CD4-positive, alpha-beta T cell (primary cell): ENCODE data around the gene SPNS1. TPM values are rescaled to one million over a fixed set of nuclear protein-coding genes. Genes with fewer than 3 reads are reported as not detected.

Experiments used
- ATAC-seq: fragments of 200-7000 bp; cut with Tn5 transposase; one replicate; pipeline ENCODE4 v1.10.0; 2022; ENCODE audit warnings: mild to moderate bottlenecking; ENCODE audit not compliant: poor library complexity
- CTCF ChIA-PET: fragments of 350-600 bp; sonication (Branson Sonifier 250); formaldehyde crosslinking; loops from one replicate; lab custom pipeline; 2021; ENCODE audit warnings: antibody characterized with exemption, inconsistent platforms; lab: Charles Lee
- POLR2A ChIA-PET: fragments of 350-600 bp; sonication (Branson Sonifier 250); formaldehyde crosslinking; loops from one replicate; lab custom pipeline; 2021; ENCODE audit warnings: antibody characterized with exemption, inconsistent platforms; lab: Charles Lee
- DNase-seq, 14 experiments: peaks; one replicate each; pipeline ENCODE4 v3.0.0-alpha.2; 2013 to 2020; ENCODE audit warnings: mixed read lengths in 2 of 14
- H3K27ac ChIP-seq, 2 donors: one replicate each; pipeline versions ENCODE4 v1.5.1 to v1.7.0; 2013; ENCODE audit warnings: low read length in 2 of 2, low read depth in 1 of 2, mild to moderate bottlenecking in 1 of 2
- H3K27me3 ChIP-seq, 2 experiments: 1 replicate in 1 of 2; 2 replicates in 1 of 2; pipeline versions ENCODE4 v1.6.1 to v1.7.0; 2013; ENCODE audit warnings: low read length in 2 of 2, control low read depth in 1 of 2, mild to moderate bottlenecking in 1 of 2, moderate library complexity in 1 of 2; ENCODE audit not compliant: insufficient read depth in 2 of 2, control insufficient read depth in 1 of 2
- H3K36me3 ChIP-seq: one replicate; pipeline ENCODE4 v1.6.1; 2013; ENCODE audit warnings: low read length, control low read depth; ENCODE audit not compliant: insufficient read depth
- H3K4me1 ChIP-seq: one replicate; pipeline ENCODE4 v1.6.1; 2013; ENCODE audit warnings: low read length, control low read depth; ENCODE audit not compliant: insufficient read depth
- H3K4me3 ChIP-seq: one replicate; pipeline ENCODE4 v1.5.1; 2013; ENCODE audit warnings: mild to moderate bottlenecking, low read length, moderate library complexity
- H3K9me3 ChIP-seq, 2 experiments: 1 replicate in 1 of 2; 2 replicates in 1 of 2; pipeline versions ENCODE4 v1.6.1 to v1.7.0; 2013; ENCODE audit warnings: low read length in 2 of 2, mild to moderate bottlenecking in 2 of 2, control low read depth in 1 of 2, moderate library complexity in 1 of 2; ENCODE audit not compliant: control insufficient read depth in 1 of 2, insufficient read depth in 1 of 2
- H3K27ac Mint-ChIP-seq: one replicate; pipeline ENCODE4 v1.8.0; 2020; ENCODE audit warnings: mixed read lengths
- H3K27me3 Mint-ChIP-seq: one replicate; pipeline ENCODE4 v1.8.0; 2021; ENCODE audit warnings: mixed read lengths
- H3K36me3 Mint-ChIP-seq: one replicate; pipeline ENCODE4 v1.8.0; 2021; ENCODE audit warnings: low read depth, mixed read lengths
- H3K4me1 Mint-ChIP-seq: one replicate; pipeline ENCODE4 v1.8.0; 2021; ENCODE audit warnings: low read depth, mixed read lengths
- H3K4me3 Mint-ChIP-seq: one replicate; pipeline ENCODE4 v1.8.0; 2020; ENCODE audit warnings: mild to moderate bottlenecking, mixed read lengths
- H3K9me3 Mint-ChIP-seq: one replicate; pipeline ENCODE4 v1.8.0; 2020; ENCODE audit warnings: mixed read lengths
- intact Hi-C, 2 experiments: fragments of 100-400 bp; cut with DNase I in 1 of 2; cut with micrococcal nuclease in 1 of 2; formaldehyde crosslinking; loops; one replicate each; pipeline versions ENCODE4 v1.15.1 to v1.9.0; 2023 to 2025; cut with DNase I, micrococcal nuclease
- total RNA-seq, 174 experiments: library from RNA in 2 of 174; stranded (reverse) in 2 of 174; gene quantifications; one replicate each; pipeline ENCODE4 v1.2.3 and lab custom pipeline; 2021 to 2026
- TF ChIP-seq, protein P1 (sequence below): fragments of 200-600 bp; IDR thresholded peaks from one replicate; pipeline ENCODE4 v1.8.0; 2022; ENCODE audit warnings: antibody characterized with exemption, mild to moderate bottlenecking

Gene SPNS1
- total RNA-seq, 2 experiments from 2014 or later, result 24.4 to 28.1 TPM

GRCh38 chr16:28927815-28928214, 46.8 kb upstream of the SPNS1 start:
- H3K4me1 ChIP-seq, result peaks cover 23% of the 10 kb centered on the region
- Mint-ChIP-seq H3K4me1 (peaks cover 27% of the 10 kb centered on the region), H3K27me3 (no peaks in the 10 kb centered on the region), H3K4me3 (peak overlapping the region; percentile 14), H3K27ac (peak overlapping the region; percentile 10), H3K9me3 (no peaks in the 10 kb centered on the region), H3K36me3 (peaks cover 29% of the 10 kb centered on the region)
- H3K27ac ChIP-seq, result no peak overlapping the region
- H3K4me3 ChIP-seq, result no peak overlapping the region
- DNase-seq (no peak), ATAC-seq (no peak)
- no peaks in the 10 kb centered on the region for H3K27me3 ChIP-seq
- H3K9me3 ChIP-seq, result no peaks in the 10 kb centered on the region
- POLR2A ChIA-PET, result interaction anchor here (0.6 to 3.7 kb wide), 2 partner anchors 17 to 105 kb away, joined by 3 to 13 read pairs; partner anchors contain the start of gene ATXN2L
- H3K36me3 ChIP-seq, result no peaks in the 10 kb centered on the region
- CTCF ChIA-PET, result interaction anchor here (0.8 to 8.3 kb wide), 2 partner anchors 17 to 57 kb away, joined by 3 to 34 read pairs; partner anchors contain the start of gene LAT
- intact Hi-C loops, result loop anchor here (2.0 to 5.0 kb wide), 2 partner anchors 17 to 81 kb away; partner anchors contain the start of gene TUFM (in 1 of the 2)
- TF ChIP-seq, protein P1, sequence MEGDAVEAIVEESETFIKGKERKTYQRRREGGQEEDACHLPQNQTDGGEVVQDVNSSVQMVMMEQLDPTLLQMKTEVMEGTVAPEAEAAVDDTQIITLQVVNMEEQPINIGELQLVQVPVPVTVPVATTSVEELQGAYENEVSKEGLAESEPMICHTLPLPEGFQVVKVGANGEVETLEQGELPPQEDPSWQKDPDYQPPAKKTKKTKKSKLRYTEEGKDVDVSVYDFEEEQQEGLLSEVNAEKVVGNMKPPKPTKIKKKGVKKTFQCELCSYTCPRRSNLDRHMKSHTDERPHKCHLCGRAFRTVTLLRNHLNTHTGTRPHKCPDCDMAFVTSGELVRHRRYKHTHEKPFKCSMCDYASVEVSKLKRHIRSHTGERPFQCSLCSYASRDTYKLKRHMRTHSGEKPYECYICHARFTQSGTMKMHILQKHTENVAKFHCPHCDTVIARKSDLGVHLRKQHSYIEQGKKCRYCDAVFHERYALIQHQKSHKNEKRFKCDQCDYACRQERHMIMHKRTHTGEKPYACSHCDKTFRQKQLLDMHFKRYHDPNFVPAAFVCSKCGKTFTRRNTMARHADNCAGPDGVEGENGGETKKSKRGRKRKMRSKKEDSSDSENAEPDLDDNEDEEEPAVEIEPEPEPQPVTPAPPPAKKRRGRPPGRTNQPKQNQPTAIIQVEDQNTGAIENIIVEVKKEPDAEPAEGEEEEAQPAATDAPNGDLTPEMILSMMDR, result no peak

- Histone ChIP-seq H3K4me3 (no peak overlapping the region), H3K27me3 (no peaks in the 10 kb centered on the region), H3K9me3 (no peaks in the 10 kb centered on the region), H3K4me1 (peaks cover 17% of the 10 kb centered on the region), H3K27ac (no peak overlapping the region), H3K36me3 (no peaks in the 10 kb centered on the region)
- DNase-seq, result no peak
- Mint-ChIP-seq H3K4me1 (peaks cover 19% of the 10 kb centered on the region), H3K36me3 (peaks cover 9% of the 10 kb centered on the region), H3K9me3 (no peaks in the 10 kb centered on the region), H3K4me3 (no peak overlapping the region), H3K27ac (peak overlapping the region; percentile 49), H3K27me3 (no peaks in the 10 kb centered on the region)
- intact Hi-C loops, result no loop called here
- ATAC-seq, result no peak
- ChIA-PET POLR2A (no interaction called here), CTCF (interaction anchor here (8.3 kb wide), 1 partner anchor 15 kb away, joined by 34 read pairs; no protein-coding TSS in a partner anchor)
- TF ChIP-seq, protein P1, result no peak
Measured at GRCh38 chr16:28930203-28930602, 44.4 kb upstream of the SPNS1 start.

- intact Hi-C loops, result no loop called here
- TF ChIP-seq, protein P1, result no peak
- H3K27ac ChIP-seq, result no peak overlapping the region
- no peaks in the 10 kb centered on the region for H3K36me3 ChIP-seq
- no peaks in the 10 kb centered on the region for H3K9me3 ChIP-seq
- H3K4me3 ChIP-seq, result no peak overlapping the region
- peaks cover 5% of the 10 kb centered on the region for H3K36me3 Mint-ChIP-seq
- ATAC-seq, result no peak
- H3K9me3 Mint-ChIP-seq, result no peaks in the 10 kb centered on the region
- H3K4me1 ChIP-seq, result peaks cover 13% of the 10 kb centered on the region
- H3K4me3 Mint-ChIP-seq, result no peak overlapping the region
- CTCF ChIA-PET, result interaction anchor here (8.3 kb wide), 1 partner anchor 14 kb away, joined by 34 read pairs; no protein-coding TSS in a partner anchor
- no peaks in the 10 kb centered on the region for H3K27me3 ChIP-seq
- H3K27ac Mint-ChIP-seq, result peak overlapping the region; percentile 49
- no peaks in the 10 kb centered on the region for H3K27me3 Mint-ChIP-seq
- peak in 2 of 14 experiments; percentile 22 to 38 for DNase-seq
- POLR2A ChIA-PET, result interaction anchor here (0.7 kb wide), 1 partner anchor 56 kb away, joined by 3 read pairs; no protein-coding TSS in a partner anchor
- peaks cover 19% of the 10 kb centered on the region for H3K4me1 Mint-ChIP-seq
Measured at GRCh38 chr16:28930652-28931051, 43.9 kb upstream of the SPNS1 start.
